ENCODE measurements around the gene FSD2. TPM values are rescaled to one million over a fixed set of nuclear protein-coding genes. Genes with fewer than 3 reads are reported as not detected.

Gene FSD2
- total and polyA plus RNA-seq, 10 of the 15 experiments (the other 5 are each of a cell fraction or from before 2014, with no cell fraction given): under 0.01 to 0.39 (median 0.07) TPM; not detected in 3

- POLR2A ChIA-PET: no interaction called here
- intact Hi-C loops (cut with micrococcal nuclease; ENCODE audit: unreplicated experiment): no loop called here
- H2AFZ ChIP-seq (ENCODE audit: control insufficient read depth, low read depth, low read length): no peak overlapping the region
- TF ChIP-seq E2F8 (IDR thresholded peaks at IDR 0.05; ENCODE audit: low read depth, partially characterized antibody) (no peak), ZBTB4 (CRISPR knock-in tag; IDR thresholded peaks at IDR 0.05) (no peak), LARP7 (IDR thresholded peaks at IDR 0.05) (no peak), HCFC1 (IDR thresholded peaks at IDR 0.05; ENCODE audit: low read length) (no peak), RFX5 (IDR thresholded peaks at IDR 0.05; ENCODE audit: low read depth, low read length) (no peak), SIN3A (IDR thresholded peaks at IDR 0.05; ENCODE audit: low read depth, low read length) (no peak), SUPT20H (IDR thresholded peaks at IDR 0.05; ENCODE audit: borderline replicate concordance, control insufficient read depth, low read depth, low read length) (no peak), NFYA (IDR thresholded peaks at IDR 0.05; ENCODE audit: borderline replicate concordance, low read depth, low read length) (no peak), SUZ12 (IDR thresholded peaks at IDR 0.05; ENCODE audit: unreplicated experiment) (no peak), USF2 (IDR thresholded peaks at IDR 0.05; ENCODE audit: borderline replicate concordance, low read depth, low read length) (no peak), ZNF217 (IDR thresholded peaks at IDR 0.05) (no peak), DPF2 (IDR thresholded peaks at IDR 0.05) (no peak)
These were observed 1.9 kb downstream of the FSD2 start for GRCh38 chr15:82803793-82804574.

More at GRCh38 chr15:82803793-82804574, 1.9 kb downstream of the FSD2 start:
- Histone ChIP-seq H3K27ac (ENCODE audit: control insufficient read depth, insufficient read depth) (no peak overlapping the region), H3K4me1 (ENCODE audit: control insufficient read depth, insufficient read depth, low read length) (peaks cover 32% of the 10 kb centered on the region), H3K36me3 (ENCODE audit: control insufficient read depth in 2 of 2, insufficient read depth in 2 of 2, low read length in 1 of 2) (no peaks in the 10 kb centered on the region), H3K9me3 (replicated peaks; ENCODE audit: control insufficient read depth, insufficient read depth, low read length) (no peaks in the 10 kb centered on the region), H3K27me3 (replicated peaks in 1 of 2; ENCODE audit: control insufficient read depth in 2 of 2, insufficient read depth in 2 of 2, low read length in 1 of 2) (peaks cover 0 to 6% of the 10 kb centered on the region in 2 experiments; a peak in 1 of 4 replicates), H3K79me2 (ENCODE audit: control insufficient read depth, insufficient read depth, low read length) (no peaks in the 10 kb centered on the region), H3K4me2 (ENCODE audit: control insufficient read depth, insufficient read depth) (no peak overlapping the region), H3K9ac (ENCODE audit: control insufficient read depth, insufficient read depth, low read length) (no peak overlapping the region), H4K20me1 (ENCODE audit: control insufficient read depth, insufficient read depth) (no peaks in the 10 kb centered on the region), H3K4me3 (no peak overlapping the region)
- ChIA-PET SMC1A (ENCODE audit: uncharacterized antibody, unreplicated experiment) (interaction anchor here (0.7 to 1.0 kb wide), 2 partner anchors 53 to 196 kb away, joined by 3 read pairs; no protein-coding TSS in a partner anchor), CTCF (interaction anchor here (0.7 to 1.2 kb wide), 6 partner anchors 9 to 404 kb away, joined by 3 to 6 read pairs (median 3); no protein-coding TSS in a partner anchor), RAD21 (ENCODE audit: unreplicated experiment) (interaction anchor here (3.2 kb wide), 1 partner anchor 29 kb away, joined by 9 read pairs; no protein-coding TSS in a partner anchor)
- DNase-seq (ENCODE audit: low read depth, low spot score): no peak
- no TSS peak for BruUV-seq (replicated peaks)
- FAIRE-seq: no peak
- in situ Hi-C loops (cut with MboI): loop anchor here (10.0 kb wide), 1 partner anchor 259 kb away; the partner anchor contains the start of gene RPS17
- 53% methylated on average over 2 of the region's 2 CpGs for WGBS (ENCODE audit: insufficient coverage, insufficient replicate concordance, low lambda C conversion rate, missing lambda C conversion rate)
- no peak for ATAC-seq

All from GM12878 (cell line).